Upper lobe of left lung (tissue), 6 donors: ENCODE measurements around the gene HSPA8. TPM values are rescaled to one million over a fixed set of nuclear protein-coding genes. Genes with fewer than 3 reads are reported as not detected.

Experiments used
- ATAC-seq, 2 donors: fragments of 200-7000 bp; cut with Tn5 transposase; one replicate each; pipeline ENCODE4 v1.9.1; 2022; ENCODE audit warnings: mild to moderate bottlenecking in 2 of 2, moderate library complexity in 2 of 2; ENCODE audit not compliant: low FRiP score in 2 of 2
- DNase-seq, 2 donors: peaks; one replicate each; pipeline ENCODE4 v3.0.0-alpha.2; 2019 to 2020
- H3K27ac ChIP-seq, 4 donors: fragments of 200-600 bp; sonication (generic); one replicate each; pipeline ENCODE4 v1.5.1; 2016 to 2019
- H3K27me3 ChIP-seq, 4 donors: fragments of 200-600 bp; sonication (generic); one replicate each; pipeline ENCODE4 v1.5.1; 2017 to 2019
- H3K36me3 ChIP-seq, 4 donors: fragments of 200-600 bp; sonication (generic); one replicate each; pipeline ENCODE4 v1.5.1; 2016 to 2019
- H3K4me1 ChIP-seq, 4 donors: fragments of 200-600 bp; sonication (generic); one replicate each; pipeline ENCODE4 v1.5.1; 2018 to 2019
- H3K4me3 ChIP-seq, 4 donors: fragments of 200-600 bp; sonication (generic); one replicate each; pipeline ENCODE4 v1.5.1; 2017 to 2019; ENCODE audit warnings: mild to moderate bottlenecking in 2 of 4, moderate library complexity in 1 of 4
- H3K9me3 ChIP-seq, 4 donors: fragments of 200-600 bp; sonication (generic); one replicate each; pipeline ENCODE4 v1.5.1; 2018 to 2019
- EP300 ChIP-seq, 4 donors: sonication (generic); formaldehyde crosslinking; IDR thresholded peaks; one replicate each; pipeline ENCODE4 v1.5.1; 2017; ENCODE audit warnings: antibody characterized with exemption in 4 of 4, control low read depth in 2 of 4
- POLR2A ChIP-seq, 4 donors: fragments of 450-650 bp; IDR thresholded peaks; one replicate each; pipeline ENCODE4 v1.5.1; 2016 to 2017; ENCODE audit warnings: antibody characterized with exemption in 4 of 4, mild to moderate bottlenecking in 2 of 4
- POLR2AphosphoS5 ChIP-seq, 2 donors: sonication (generic); formaldehyde crosslinking; IDR thresholded peaks; one replicate each; pipeline ENCODE4 v1.5.1; 2017; ENCODE audit warnings: antibody characterized with exemption in 2 of 2
- WGBS, 2 donors: methylation state at CpG; one replicate each; pipeline ENCODE4 v1.1.5; 2017 to 2018; 5-methylcytosine and 5-hydroxymethylcytosine counted together
- total RNA-seq, 6 donors: library from RNA; depleted of rRNA in 4 of 6; stranded (reverse); fragments of >200 nt in 4 of 6; gene quantifications; one replicate each; pipeline versions ENCODE4 v1.1.0 to v1.2.1, GENCODE V29; 2016 to 2021
- TF ChIP-seq, protein P1 (sequence below), 6 experiments: fragments of 450-650 bp in 4 of 6; fragments of 200-600 bp in 2 of 6; sonication (generic) in 2 of 6; IDR thresholded peaks; one replicate each; pipeline ENCODE4 v1.5.1; 2016 to 2019; ENCODE audit warnings: antibody characterized with exemption in 6 of 6
- donor health status: DM: no; HTN: no; CAD: no; lungs with moderate emphysema.
- donor health status: DM: no; HTN: yes; CAD: no; lungs with severe emphysema.

Gene HSPA8
- total RNA-seq, 6 donors from 2014 or later, result 261 to 942 (median 659) TPM

DNA sequence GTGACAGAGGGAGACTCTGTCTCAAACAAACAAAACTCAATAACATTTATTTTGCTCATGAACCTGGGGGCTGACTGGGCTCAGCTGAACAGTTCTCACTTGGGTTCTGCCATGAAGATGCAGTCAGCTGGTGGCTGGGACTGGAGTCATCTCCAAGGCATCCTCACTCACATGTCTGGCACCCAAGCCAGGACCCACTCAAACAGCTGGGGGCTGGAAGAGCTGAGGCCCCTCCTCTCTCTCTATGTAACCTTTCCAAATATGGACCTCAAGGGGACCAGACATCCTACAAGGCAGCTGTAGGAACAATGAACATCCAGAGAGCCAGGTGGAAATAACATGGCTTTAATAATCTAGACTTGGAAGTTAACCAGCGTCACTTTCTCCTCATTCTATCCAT is 16.8 kb downstream of the HSPA8 start:
- Histone ChIP-seq H3K27me3 (no peaks in the 10 kb centered on the region), H3K4me3 (no peak overlapping the region), H3K4me1 (no peaks in the 10 kb centered on the region), H3K9me3 (no peaks in the 10 kb centered on the region), H3K27ac (no peak overlapping the region), H3K36me3 (no peaks in the 10 kb centered on the region)
- WGBS, 2 donors, result 95 to 100% methylated on average over 1 of the region's 1 CpG
- ATAC-seq, result no peak
- DNase-seq, result no peak
- TF ChIP-seq EP300 (IDR thresholded peaks at IDR 0.05) (no peak), POLR2A (IDR thresholded peaks at IDR 0.05) (no peak), POLR2AphosphoS5 (IDR thresholded peaks at IDR 0.05) (no peak)
- TF ChIP-seq, protein P1, sequence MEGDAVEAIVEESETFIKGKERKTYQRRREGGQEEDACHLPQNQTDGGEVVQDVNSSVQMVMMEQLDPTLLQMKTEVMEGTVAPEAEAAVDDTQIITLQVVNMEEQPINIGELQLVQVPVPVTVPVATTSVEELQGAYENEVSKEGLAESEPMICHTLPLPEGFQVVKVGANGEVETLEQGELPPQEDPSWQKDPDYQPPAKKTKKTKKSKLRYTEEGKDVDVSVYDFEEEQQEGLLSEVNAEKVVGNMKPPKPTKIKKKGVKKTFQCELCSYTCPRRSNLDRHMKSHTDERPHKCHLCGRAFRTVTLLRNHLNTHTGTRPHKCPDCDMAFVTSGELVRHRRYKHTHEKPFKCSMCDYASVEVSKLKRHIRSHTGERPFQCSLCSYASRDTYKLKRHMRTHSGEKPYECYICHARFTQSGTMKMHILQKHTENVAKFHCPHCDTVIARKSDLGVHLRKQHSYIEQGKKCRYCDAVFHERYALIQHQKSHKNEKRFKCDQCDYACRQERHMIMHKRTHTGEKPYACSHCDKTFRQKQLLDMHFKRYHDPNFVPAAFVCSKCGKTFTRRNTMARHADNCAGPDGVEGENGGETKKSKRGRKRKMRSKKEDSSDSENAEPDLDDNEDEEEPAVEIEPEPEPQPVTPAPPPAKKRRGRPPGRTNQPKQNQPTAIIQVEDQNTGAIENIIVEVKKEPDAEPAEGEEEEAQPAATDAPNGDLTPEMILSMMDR (IDR thresholded peaks at IDR 0.05), result no peak

DNA sequence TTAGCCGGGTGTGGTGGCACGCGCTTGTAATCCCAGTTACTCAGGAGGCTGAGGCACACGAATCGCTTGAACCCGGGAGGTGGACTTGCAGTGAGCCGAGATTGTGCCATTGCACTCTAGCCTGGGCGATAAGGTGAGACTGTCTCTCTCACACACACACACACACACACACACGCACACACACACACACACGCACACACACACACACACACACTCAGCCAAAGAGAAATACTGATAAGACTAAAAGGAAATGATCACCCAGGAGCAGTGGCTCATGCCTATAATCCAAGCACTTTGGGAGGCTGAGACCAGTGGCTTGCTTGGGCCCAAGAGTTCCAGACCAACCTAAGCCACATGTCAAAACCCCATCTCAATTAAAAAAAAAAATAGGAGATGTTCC is 20.8 kb downstream of the HSPA8 start:
- DNase-seq, result no peak
- 94 to 98% methylated on average over 10 of the region's 10 CpGs for WGBS, 2 donors
- no peaks in the 10 kb centered on the region for H3K27me3 ChIP-seq

DNA sequence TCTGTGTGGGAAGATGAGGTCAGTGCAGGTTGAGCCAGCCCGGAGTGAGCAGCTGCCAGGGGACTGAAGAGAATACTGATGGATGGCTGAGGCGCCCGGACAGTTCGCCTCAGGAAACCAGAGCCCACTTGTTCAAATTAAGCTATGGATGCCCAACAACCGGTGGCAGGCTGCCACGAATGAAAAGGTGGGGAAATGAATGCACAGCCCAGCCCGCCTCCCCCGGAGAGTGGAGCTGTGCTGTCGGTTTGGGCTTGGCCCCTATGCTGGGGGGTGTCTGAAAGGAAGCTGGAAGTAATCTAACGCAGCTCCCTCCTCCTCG is 21.9 kb downstream of the HSPA8 start:
- Histone ChIP-seq H3K27ac (no peak overlapping the region), H3K4me1 (no peaks in the 10 kb centered on the region), H3K9me3 (no peaks in the 10 kb centered on the region), H3K27me3 (no peaks in the 10 kb centered on the region), H3K4me3 (no peak overlapping the region), H3K36me3 (no peaks in the 10 kb centered on the region)
- no peak for TF ChIP-seq EP300 (IDR thresholded peaks at IDR 0.05)
- no peak for TF ChIP-seq POLR2A (IDR thresholded peaks at IDR 0.05)
- TF ChIP-seq, protein P1 (IDR thresholded peaks at IDR 0.05), result no peak
- TF ChIP-seq POLR2AphosphoS5 (IDR thresholded peaks at IDR 0.05), result no peak
- DNase-seq (no peak), ATAC-seq (peak in 1 of 2 donors; percentile 85)
- 49 to 55% methylated on average over 11 of the region's 11 CpGs for WGBS, 2 donors

More for the DNA sequence above, 20.8 kb downstream of the HSPA8 start:
- H3K36me3 ChIP-seq, result no peaks in the 10 kb centered on the region
- H3K4me3 ChIP-seq, result no peak overlapping the region
- TF ChIP-seq, protein P1 (IDR thresholded peaks at IDR 0.05), result no peak
- TF ChIP-seq EP300 (IDR thresholded peaks at IDR 0.05) (no peak), POLR2A (IDR thresholded peaks at IDR 0.05) (no peak), POLR2AphosphoS5 (IDR thresholded peaks at IDR 0.05) (no peak)
- no peaks in the 10 kb centered on the region for H3K9me3 ChIP-seq
- ATAC-seq, result no peak
- no peak overlapping the region for H3K27ac ChIP-seq
- no peaks in the 10 kb centered on the region for H3K4me1 ChIP-seq

DNA sequence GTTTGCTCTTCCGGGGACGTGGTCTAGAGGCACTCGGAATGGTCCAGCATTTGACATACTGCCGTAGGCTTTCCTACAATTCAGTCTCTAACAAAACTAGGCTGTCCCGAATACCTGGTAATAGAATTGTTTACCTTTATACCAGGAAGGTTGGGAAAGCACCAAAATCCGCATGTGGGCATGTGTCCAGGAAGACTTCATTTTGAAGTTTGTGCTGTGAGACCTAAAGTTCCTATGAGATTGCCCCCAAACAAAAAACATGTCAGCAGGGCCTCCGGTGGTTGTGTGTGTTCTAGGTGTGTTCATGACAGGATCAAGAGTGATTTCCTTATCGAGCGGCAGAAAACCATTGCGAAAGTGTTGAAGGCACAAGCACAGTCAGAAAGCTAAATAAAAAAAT is 26.1 kb downstream of the HSPA8 start:
- no peaks in the 10 kb centered on the region for H3K9me3 ChIP-seq
- no peak overlapping the region for H3K4me3 ChIP-seq
- WGBS, 2 donors, result 71 to 82% methylated on average over 10 of the region's 10 CpGs
- H3K36me3 ChIP-seq, result no peaks in the 10 kb centered on the region
- DNase-seq (no peak), ATAC-seq (no peak)
- no peak for TF ChIP-seq EP300 (IDR thresholded peaks at IDR 0.05)
- TF ChIP-seq, protein P1 (IDR thresholded peaks at IDR 0.05), result no peak
- no peak for TF ChIP-seq POLR2A (IDR thresholded peaks at IDR 0.05)
- TF ChIP-seq POLR2AphosphoS5 (IDR thresholded peaks at IDR 0.05), result no peak
- no peaks in the 10 kb centered on the region for H3K4me1 ChIP-seq
- no peak overlapping the region for H3K27ac ChIP-seq
- H3K27me3 ChIP-seq, result no peaks in the 10 kb centered on the region

DNA sequence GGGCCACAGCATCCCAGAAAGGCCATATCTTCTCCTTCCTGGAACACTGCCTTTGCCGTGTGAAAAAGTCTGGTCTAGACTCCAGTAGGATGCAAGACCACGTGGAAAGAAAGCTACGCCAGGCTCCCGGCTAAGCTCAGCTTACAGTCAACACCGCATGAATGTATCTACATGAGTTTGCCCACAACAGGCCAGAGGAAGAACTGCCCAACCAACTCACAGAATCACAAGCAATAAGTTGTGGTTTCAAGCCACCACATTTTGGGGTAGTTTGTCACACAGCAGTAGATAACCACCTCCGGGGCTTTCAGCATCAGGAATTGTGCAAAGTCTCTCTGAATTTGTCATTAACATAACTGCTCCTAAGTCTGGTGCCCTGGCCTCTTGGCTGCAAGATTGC is 27.3 kb downstream of the HSPA8 start:
- H3K9me3 ChIP-seq, result no peaks in the 10 kb centered on the region
- no peaks in the 10 kb centered on the region for H3K36me3 ChIP-seq
- no peak overlapping the region for H3K4me3 ChIP-seq
- no peak for DNase-seq
- H3K27ac ChIP-seq, result no peak overlapping the region
- no peaks in the 10 kb centered on the region for H3K27me3 ChIP-seq
- ATAC-seq, result peak in 1 of 2 donors; percentile 49
- 69 to 70% methylated on average over 4 to 6 of the region's 6 CpGs for WGBS, 2 donors
- no peak for TF ChIP-seq POLR2A (IDR thresholded peaks at IDR 0.05)
- TF ChIP-seq EP300 (IDR thresholded peaks at IDR 0.05), result no peak
- no peak for TF ChIP-seq POLR2AphosphoS5 (IDR thresholded peaks at IDR 0.05)
- TF ChIP-seq, protein P1 (IDR thresholded peaks at IDR 0.05), result no peak
- H3K4me1 ChIP-seq, result no peaks in the 10 kb centered on the region
